Mesendoderm (in vitro differentiated cells): ENCODE results near the gene OOSP4B.
"Not testable (repeated sequence)": the region's sequence is repeated elsewhere in the genome, so short reads cannot be mapped to it uniquely, and the experiment has no call there.

ENCODE experiments used
- DNase-seq: peaks from one replicate; pipeline ENCODE4 v3.0.0; 2013
- H2AK5ac ChIP-seq: 2 replicates; pipeline ENCODE4 v1.6.1; 2013; ENCODE audit warnings: low read length, inconsistent platforms
- H2BK120ac ChIP-seq: 2 replicates; pipeline ENCODE4 v1.6.1; 2013; ENCODE audit warnings: low read depth, mild to moderate bottlenecking, low read length, moderate library complexity, mixed read lengths
- H2BK15ac ChIP-seq: replicated peaks from 2 replicates; pipeline ENCODE4 v1.6.1; 2013; ENCODE audit warnings: low read depth, mild to moderate bottlenecking, moderate library complexity
- H2BK5ac ChIP-seq: 2 replicates; pipeline ENCODE4 v1.6.1; 2013; ENCODE audit warnings: low read length, inconsistent platforms
- H3K18ac ChIP-seq: 2 replicates; pipeline ENCODE4 v1.6.1; 2013; ENCODE audit warnings: mild to moderate bottlenecking, low read length, mixed read lengths
- H3K23ac ChIP-seq: one replicate; pipeline ENCODE4 v1.6.1; 2013; ENCODE audit warnings: low read length
- H3K27ac ChIP-seq: 2 replicates; pipeline ENCODE4 v1.5.1; 2013; ENCODE audit warnings: low read depth, mild to moderate bottlenecking, inconsistent platforms, low read length, moderate library complexity
- H3K27me3 ChIP-seq: 2 replicates; pipeline ENCODE4 v1.6.1; 2013; ENCODE audit warnings: low read length, control low read depth, mild to moderate bottlenecking, inconsistent platforms; ENCODE audit not compliant: insufficient read depth, poor library complexity
- H3K36me3 ChIP-seq: 2 replicates; pipeline ENCODE4 v1.6.1; 2013; ENCODE audit warnings: low read length, inconsistent platforms; ENCODE audit not compliant: control insufficient read depth, insufficient read depth
- H3K4ac ChIP-seq: one replicate; pipeline ENCODE4 v1.6.1; 2013; ENCODE audit warnings: low read depth, mild to moderate bottlenecking, low read length, moderate library complexity
- H3K4me1 ChIP-seq: 2 replicates; pipeline ENCODE4 v1.6.1; 2013; ENCODE audit warnings: low read depth, low read length, inconsistent platforms; ENCODE audit not compliant: control insufficient read depth
- H3K4me2 ChIP-seq: 2 replicates; pipeline ENCODE4 v1.6.1; 2013; ENCODE audit warnings: low read length
- H3K4me3 ChIP-seq: 2 replicates; pipeline ENCODE4 v1.5.1; 2013; ENCODE audit warnings: mild to moderate bottlenecking, low read length
- H3K56ac ChIP-seq: one replicate; pipeline ENCODE4 v1.6.1; 2013; ENCODE audit warnings: low read length
- H3K79me1 ChIP-seq: 2 replicates; pipeline ENCODE4 v1.6.1; 2013; ENCODE audit warnings: low read length, inconsistent platforms
- H3K79me2 ChIP-seq: 2 replicates; pipeline ENCODE4 v1.6.1; 2013; ENCODE audit warnings: mild to moderate bottlenecking, low read length; ENCODE audit not compliant: control insufficient read depth, insufficient read depth
- H3K9ac ChIP-seq: 2 replicates; pipeline ENCODE4 v1.6.1; 2013; ENCODE audit warnings: low read length, inconsistent platforms
- H4K5ac ChIP-seq: one replicate; pipeline ENCODE4 v1.6.1; 2013; ENCODE audit warnings: low read length
- H4K8ac ChIP-seq: one replicate; pipeline ENCODE4 v1.6.1; 2013; ENCODE audit warnings: low read depth, mild to moderate bottlenecking, control low read depth, low read length, moderate library complexity
- WGBS: extraction: QIAGEN DNeasy Blood & Tissue Kit; methylation state at CpG from one replicate; pipeline ENCODE4 v1.1.7; 2013; ENCODE audit warnings: low lambda C conversion rate, missing lambda C conversion rate; ENCODE audit not compliant: insufficient coverage; ENCODE audit errors: extremely low coverage; 5-methylcytosine and 5-hydroxymethylcytosine counted together

OOSP4B gene

GRCh38 chr11:60059521-60060240 is 42.7 kb downstream of the OOSP4B start:
- H3K27me3 ChIP-seq, result no peaks in the 10 kb centered on the region
- no peak overlapping the region for H2BK5ac ChIP-seq
- no peak overlapping the region for H3K9ac ChIP-seq
- H3K4ac ChIP-seq, result no peak overlapping the region
- H3K4me2 ChIP-seq, result no peak overlapping the region
- no peak overlapping the region for H3K23ac ChIP-seq
- H3K18ac ChIP-seq, result no peak overlapping the region
- H2BK120ac ChIP-seq, result no peak overlapping the region
- no peaks in the 10 kb centered on the region for H3K79me1 ChIP-seq
- no peaks in the 10 kb centered on the region for H3K4me1 ChIP-seq
- no peak for DNase-seq
- no peak overlapping the region for H4K5ac ChIP-seq
- no peak overlapping the region for H3K56ac ChIP-seq
- H2AK5ac ChIP-seq, result no peak overlapping the region
- WGBS, result no CpG with 5 or more reads among the region's 4 CpGs
- no peaks in the 10 kb centered on the region for H3K79me2 ChIP-seq
- H3K4me3 ChIP-seq, result no peak overlapping the region
- no peak overlapping the region for H2BK15ac ChIP-seq
- no peak overlapping the region for H4K8ac ChIP-seq
- no peak overlapping the region for H3K27ac ChIP-seq
- no peaks in the 10 kb centered on the region for H3K36me3 ChIP-seq

DNA sequence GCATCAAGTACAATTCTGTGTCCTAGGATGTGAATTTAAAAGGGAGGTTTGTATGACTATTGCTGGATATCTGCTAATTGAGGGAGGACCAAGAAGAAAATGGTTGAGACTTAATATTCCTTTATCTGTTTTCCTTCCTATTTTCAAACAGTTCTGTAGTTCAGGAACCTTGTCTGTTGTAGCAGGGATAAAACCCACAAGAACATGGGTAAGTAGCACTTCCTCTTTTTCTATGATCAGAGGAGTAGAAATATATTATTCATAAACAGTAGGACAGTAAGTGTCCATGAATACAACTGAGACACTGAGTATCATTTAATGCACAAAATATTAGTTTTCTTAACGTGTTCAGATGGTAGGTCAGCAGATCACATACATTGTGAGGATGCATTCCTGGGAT is 47.1 kb downstream of the OOSP4B start:
- H2BK5ac ChIP-seq, result no peak overlapping the region
- H3K27ac ChIP-seq, result no peak overlapping the region
- H2BK15ac ChIP-seq, result no peak overlapping the region
- H3K79me1 ChIP-seq, result no peaks in the 10 kb centered on the region
- DNase-seq, result no peak
- H2BK120ac ChIP-seq, result no peak overlapping the region
- H3K79me2 ChIP-seq, result no peaks in the 10 kb centered on the region
- H3K4me2 ChIP-seq, result no peak overlapping the region
- no peak overlapping the region for H3K9ac ChIP-seq
- H3K27me3 ChIP-seq, result no peaks in the 10 kb centered on the region
- no peak overlapping the region for H4K5ac ChIP-seq
- no peaks in the 10 kb centered on the region for H3K36me3 ChIP-seq
- H4K8ac ChIP-seq, result no peak overlapping the region
- no peak overlapping the region for H2AK5ac ChIP-seq
- H3K4ac ChIP-seq, result no peak overlapping the region
- no peak overlapping the region for H3K56ac ChIP-seq
- no peaks in the 10 kb centered on the region for H3K4me1 ChIP-seq
- no peak overlapping the region for H3K23ac ChIP-seq
- H3K18ac ChIP-seq, result no peak overlapping the region
- no peak overlapping the region for H3K4me3 ChIP-seq
- WGBS, result no CpG with 5 or more reads among the region's 1 CpG

- peaks cover 2% of the 10 kb centered on the region for H3K4me1 ChIP-seq
- no peak overlapping the region for H3K23ac ChIP-seq
- no peak overlapping the region for H4K8ac ChIP-seq
- no peak overlapping the region for H3K4me2 ChIP-seq
- no peak overlapping the region for H3K4me3 ChIP-seq
- no peak overlapping the region for H3K9ac ChIP-seq
- no peak overlapping the region for H2BK15ac ChIP-seq
- no peak for DNase-seq
- no peak overlapping the region for H3K27ac ChIP-seq
- H3K18ac ChIP-seq, result no peak overlapping the region
- no peaks in the 10 kb centered on the region for H3K79me1 ChIP-seq
- no peak overlapping the region for H3K4ac ChIP-seq
- no peaks in the 10 kb centered on the region for H3K27me3 ChIP-seq
- WGBS, result no CpG with 5 or more reads among the region's 1 CpG
- H3K36me3 ChIP-seq, result no peaks in the 10 kb centered on the region
- no peak overlapping the region for H2BK5ac ChIP-seq
- no peak overlapping the region for H2AK5ac ChIP-seq
- no peak overlapping the region for H2BK120ac ChIP-seq
- no peak overlapping the region for H4K5ac ChIP-seq
- H3K79me2 ChIP-seq, result no peaks in the 10 kb centered on the region
- H3K56ac ChIP-seq, result no peak overlapping the region
These were observed 48.8 kb downstream of the OOSP4B start for GRCh38 chr11:60065801-60066200.

- peaks cover 2% of the 10 kb centered on the region for H3K4me1 ChIP-seq
- no peak overlapping the region for H4K5ac ChIP-seq
- H3K23ac ChIP-seq, result no peak overlapping the region
- H3K4me2 ChIP-seq, result no peak overlapping the region
- no peaks in the 10 kb centered on the region for H3K27me3 ChIP-seq
- H2BK120ac ChIP-seq, result no peak overlapping the region
- DNase-seq, result peak; percentile 5
- no peak overlapping the region for H2AK5ac ChIP-seq
- H3K9ac ChIP-seq, result no peak overlapping the region
- no peak overlapping the region for H3K4me3 ChIP-seq
- H3K27ac ChIP-seq, result no peak overlapping the region
- no peaks in the 10 kb centered on the region for H3K79me2 ChIP-seq
- H3K56ac ChIP-seq, result no peak overlapping the region
- no peak overlapping the region for H2BK15ac ChIP-seq
- WGBS, result no CpG with 5 or more reads among the region's 2 CpGs
- H3K36me3 ChIP-seq, result no peaks in the 10 kb centered on the region
- H3K18ac ChIP-seq, result no peak overlapping the region
- no peak overlapping the region for H2BK5ac ChIP-seq
- no peak overlapping the region for H3K4ac ChIP-seq
- H4K8ac ChIP-seq, result no peak overlapping the region
- H3K79me1 ChIP-seq, result no peaks in the 10 kb centered on the region
These were observed 52.5 kb downstream of the OOSP4B start for GRCh38 chr11:60069450-60069849.

GRCh38 chr11:60071644-60072043 is 54.7 kb downstream of the OOSP4B start:
- DNase-seq, H3K4me1 ChIP-seq: not testable (repeated sequence)

More at GRCh38 chr11:60071644-60072043, 54.7 kb downstream of the OOSP4B start:
- H2BK15ac ChIP-seq, H2AK5ac ChIP-seq, H3K27me3 ChIP-seq, H2BK5ac ChIP-seq, H4K5ac ChIP-seq, H3K4me3 ChIP-seq, H3K9ac ChIP-seq, H3K4me2 ChIP-seq, H4K8ac ChIP-seq, H3K27ac ChIP-seq, H3K79me1 ChIP-seq, H3K4ac ChIP-seq, H3K79me2 ChIP-seq, H3K56ac ChIP-seq, H3K23ac ChIP-seq, H2BK120ac ChIP-seq, H3K18ac ChIP-seq, H3K36me3 ChIP-seq: not testable (repeated sequence)
- WGBS, result no CpG with 5 or more reads among the region's 6 CpGs
